ENCODE data around the gene HUNK. TPM values are rescaled to one million over a fixed set of nuclear protein-coding genes. Genes with fewer than 3 reads are reported as not detected.
A peak's percentile ranks its signal among the peaks of the same experiment; 100 is the strongest.

HUNK gene
- total and polyA plus RNA-seq, 7 donors, result 0.71 to 2.6 (median 1.5) TPM

DNA sequence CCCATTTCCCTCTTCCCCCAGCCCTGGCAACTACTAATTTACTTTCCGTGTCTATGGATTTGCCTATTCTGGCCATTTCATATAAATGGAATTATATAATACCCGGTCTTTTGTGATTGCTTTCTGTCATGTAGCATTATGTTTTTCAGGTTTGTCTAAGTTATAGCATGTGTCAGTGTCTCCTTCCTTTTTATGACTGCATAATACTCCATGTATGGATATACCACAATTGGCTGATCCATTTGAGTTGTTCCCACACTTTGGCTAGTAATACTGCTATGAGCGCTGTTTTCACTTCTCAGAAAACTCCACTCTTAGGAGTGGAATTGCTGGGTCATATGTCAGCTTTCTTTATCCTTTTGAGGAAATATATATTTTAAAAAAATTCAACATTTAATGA, 53.7 kb downstream of the HUNK start:
- DNase-seq, result no peak
- H3K27me3 ChIP-seq, result no peaks in the 10 kb centered on the region
- WGBS, 2 donors, result 95 to 97% methylated on average over 3 of the region's 3 CpGs
- intact Hi-C loops (cut with DNase I), result no loop called here
- H3K4me3 ChIP-seq, result no peak overlapping the region
- H3K9me3 ChIP-seq, result no peaks in the 10 kb centered on the region
- TF ChIP-seq, protein P1, sequence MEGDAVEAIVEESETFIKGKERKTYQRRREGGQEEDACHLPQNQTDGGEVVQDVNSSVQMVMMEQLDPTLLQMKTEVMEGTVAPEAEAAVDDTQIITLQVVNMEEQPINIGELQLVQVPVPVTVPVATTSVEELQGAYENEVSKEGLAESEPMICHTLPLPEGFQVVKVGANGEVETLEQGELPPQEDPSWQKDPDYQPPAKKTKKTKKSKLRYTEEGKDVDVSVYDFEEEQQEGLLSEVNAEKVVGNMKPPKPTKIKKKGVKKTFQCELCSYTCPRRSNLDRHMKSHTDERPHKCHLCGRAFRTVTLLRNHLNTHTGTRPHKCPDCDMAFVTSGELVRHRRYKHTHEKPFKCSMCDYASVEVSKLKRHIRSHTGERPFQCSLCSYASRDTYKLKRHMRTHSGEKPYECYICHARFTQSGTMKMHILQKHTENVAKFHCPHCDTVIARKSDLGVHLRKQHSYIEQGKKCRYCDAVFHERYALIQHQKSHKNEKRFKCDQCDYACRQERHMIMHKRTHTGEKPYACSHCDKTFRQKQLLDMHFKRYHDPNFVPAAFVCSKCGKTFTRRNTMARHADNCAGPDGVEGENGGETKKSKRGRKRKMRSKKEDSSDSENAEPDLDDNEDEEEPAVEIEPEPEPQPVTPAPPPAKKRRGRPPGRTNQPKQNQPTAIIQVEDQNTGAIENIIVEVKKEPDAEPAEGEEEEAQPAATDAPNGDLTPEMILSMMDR (IDR thresholded peaks at IDR 0.05), result no peak
- TF ChIP-seq EP300 (IDR thresholded peaks at IDR 0.05), result no peak
- no peak overlapping the region for H3K27ac ChIP-seq
- no peaks in the 10 kb centered on the region for H3K36me3 ChIP-seq
- H3K4me1 ChIP-seq, result peaks cover 0 to 6% (median 0%) of the 10 kb centered on the region in 4 donors

DNA sequence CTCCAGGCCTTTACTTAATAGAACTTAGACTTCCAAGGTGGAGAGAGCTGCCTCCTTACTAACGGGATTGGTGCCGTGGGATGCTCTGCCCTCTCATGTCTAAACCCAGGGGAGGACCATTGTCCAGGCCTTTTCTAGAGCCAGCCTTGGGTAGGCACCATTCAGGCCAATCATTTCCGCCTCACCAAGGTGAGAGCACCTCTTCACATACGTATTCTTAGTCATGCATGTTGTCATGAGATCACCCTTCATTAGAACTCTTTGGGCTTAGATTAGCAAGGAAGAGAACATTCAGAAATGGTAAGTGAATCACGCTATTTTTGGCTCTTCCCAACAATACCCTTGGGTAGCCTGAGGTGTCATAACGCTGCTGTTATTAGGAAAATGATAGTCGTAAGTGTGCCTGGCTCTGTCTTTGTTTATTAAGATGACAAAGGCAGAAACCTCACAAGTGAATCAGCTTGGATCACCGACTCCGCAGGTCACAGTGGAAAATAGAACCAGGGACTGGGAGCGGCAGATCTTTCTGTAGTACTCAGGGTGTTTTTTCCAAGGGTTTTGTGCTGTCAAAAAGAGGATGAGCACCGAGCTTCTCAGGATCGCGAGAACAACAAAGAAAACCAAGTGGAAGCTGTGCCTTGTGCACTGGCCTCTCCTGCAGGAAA, 55.0 kb downstream of the HUNK start:
- no peaks in the 10 kb centered on the region for H3K27me3 ChIP-seq
- TF ChIP-seq EP300 (IDR thresholded peaks at IDR 0.05) (no peak), POLR2AphosphoS5 (IDR thresholded peaks at IDR 0.05) (peak in 2 of 4 donors; percentile 21 to 24)
- no peaks in the 10 kb centered on the region for H3K9me3 ChIP-seq
- peak overlapping the region in 3 of 4 donors; percentile 26 to 54 (median 37) for H3K27ac ChIP-seq
- no peaks in the 10 kb centered on the region for H3K36me3 ChIP-seq
- H3K4me1 ChIP-seq, result peaks cover 0 to 6% (median 0%) of the 10 kb centered on the region in 4 donors
- DNase-seq, result no peak
- H3K4me3 ChIP-seq, result no peak overlapping the region
- intact Hi-C loops (cut with DNase I), result no loop called here
- 84 to 89% methylated on average over 13 of the region's 13 CpGs for WGBS, 2 donors

DNA sequence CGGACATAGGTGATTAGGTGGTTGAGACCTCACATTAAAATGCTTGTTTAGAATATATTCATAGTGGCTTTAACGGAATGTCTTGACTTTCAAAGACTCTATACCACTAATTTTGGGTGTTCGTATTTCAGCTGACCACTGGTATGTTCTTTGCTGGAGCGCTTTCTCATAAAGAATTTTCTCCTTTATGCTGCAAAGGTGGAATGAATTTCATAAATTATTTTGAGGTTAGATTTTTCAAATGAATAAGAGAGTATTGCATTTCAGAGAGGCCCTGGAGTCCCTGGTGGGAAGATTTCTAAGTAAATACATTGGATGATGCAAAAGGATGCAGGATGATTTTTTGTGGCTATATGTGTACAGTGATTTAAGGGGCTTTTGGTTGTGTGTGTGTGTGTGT, 55.8 kb downstream of the HUNK start:
- Histone ChIP-seq H3K4me3 (no peak overlapping the region), H3K4me1 (peaks cover 0 to 6% (median 0%) of the 10 kb centered on the region in 4 donors), H3K27me3 (no peaks in the 10 kb centered on the region), H3K36me3 (no peaks in the 10 kb centered on the region), H3K27ac (peak overlapping the region in 2 of 4 donors; percentile 37 to 39), H3K9me3 (no peaks in the 10 kb centered on the region)
- 80 to 92% methylated on average over 4 of the region's 4 CpGs for WGBS, 2 donors
- TF ChIP-seq EP300 (IDR thresholded peaks at IDR 0.05) (no peak), POLR2AphosphoS5 (IDR thresholded peaks at IDR 0.05) (no peak), POLR2A (IDR thresholded peaks at IDR 0.05) (no peak)
- TF ChIP-seq, protein P1 (IDR thresholded peaks at IDR 0.05), result no peak
- intact Hi-C loops (cut with DNase I), result no loop called here
- DNase-seq, result no peak

DNA sequence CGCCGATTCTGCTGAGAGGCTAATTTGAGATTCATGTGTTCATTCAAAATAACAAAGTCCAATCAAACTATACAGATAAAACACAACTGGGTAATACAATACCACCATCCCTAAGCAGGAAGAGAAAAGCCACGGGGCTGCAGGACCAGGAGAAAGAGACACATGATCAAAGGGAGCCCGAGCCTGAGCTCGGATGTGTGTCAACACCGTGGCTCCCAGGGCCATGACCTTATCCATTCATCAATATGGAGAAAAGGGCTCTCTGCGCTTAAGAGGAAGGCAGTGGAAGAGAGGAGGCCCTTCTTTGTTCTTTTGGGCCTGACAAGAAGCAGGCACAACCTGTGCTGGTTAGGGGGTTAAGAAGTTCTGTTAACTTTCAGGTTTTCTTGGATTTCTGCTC, 56.7 kb downstream of the HUNK start:
- WGBS, 2 donors, result 67% methylated on average over 7 of the region's 7 CpGs
- Histone ChIP-seq H3K36me3 (no peaks in the 10 kb centered on the region), H3K4me1 (peaks cover 0 to 6% (median 0%) of the 10 kb centered on the region in 4 donors), H3K27ac (no peak overlapping the region), H3K4me3 (no peak overlapping the region), H3K27me3 (no peaks in the 10 kb centered on the region), H3K9me3 (no peaks in the 10 kb centered on the region)
- intact Hi-C loops (cut with DNase I), result no loop called here
- TF ChIP-seq POLR2AphosphoS5 (IDR thresholded peaks at IDR 0.05) (no peak), EP300 (IDR thresholded peaks at IDR 0.05) (no peak), POLR2A (IDR thresholded peaks at IDR 0.05) (no peak)
- TF ChIP-seq, protein P1 (IDR thresholded peaks at IDR 0.05), result no peak
- no peak for DNase-seq

DNA sequence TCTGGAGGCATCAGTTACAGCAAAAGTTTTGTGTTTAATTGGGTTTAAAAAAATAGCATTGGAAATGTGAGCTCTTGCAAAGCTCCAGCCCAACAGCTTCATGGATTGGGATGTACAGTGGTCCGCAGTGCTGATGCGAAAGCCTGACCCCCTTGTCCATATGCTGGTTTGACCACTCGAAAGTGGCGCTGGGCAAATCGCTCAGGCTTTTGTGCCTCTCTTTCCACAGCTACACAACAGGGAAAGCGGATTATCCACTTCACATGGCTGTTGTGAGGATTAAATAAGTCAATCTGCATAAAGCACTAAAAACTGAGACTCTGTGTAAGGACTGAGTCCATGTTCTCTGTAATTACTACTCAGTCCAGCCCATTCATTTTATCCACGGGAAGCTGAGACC, 57.2 kb downstream of the HUNK start:
- Histone ChIP-seq H3K27me3 (no peaks in the 10 kb centered on the region), H3K27ac (no peak overlapping the region), H3K36me3 (no peaks in the 10 kb centered on the region), H3K9me3 (no peaks in the 10 kb centered on the region), H3K4me3 (no peak overlapping the region), H3K4me1 (peaks cover 0 to 6% (median 0%) of the 10 kb centered on the region in 4 donors)
- DNase-seq, result no peak
- TF ChIP-seq POLR2AphosphoS5 (IDR thresholded peaks at IDR 0.05) (no peak), EP300 (IDR thresholded peaks at IDR 0.05) (no peak), POLR2A (IDR thresholded peaks at IDR 0.05) (no peak)
- TF ChIP-seq, protein P1 (IDR thresholded peaks at IDR 0.05), result no peak
- 97% methylated on average over 7 of the region's 7 CpGs for WGBS, 2 donors
- intact Hi-C loops (cut with DNase I), result no loop called here

All from sigmoid colon (tissue), 7 donors.